H9 (cell line): Measurements from ENCODE around the gene CRISPLD2. TPM values are rescaled to one million over a fixed set of nuclear protein-coding genes. Genes with fewer than 3 reads are reported as not detected.

Source experiments
- DNase-seq: peaks from one replicate; pipeline ENCODE4 v3.0.0-alpha.2; 2017
- H2AFZ ChIP-seq: one replicate; pipeline ENCODE4 v1.6.1; 2013; ENCODE audit warnings: mild to moderate bottlenecking, low read length, control low read depth, moderate library complexity
- H2AK5ac ChIP-seq: 2 replicates; pipeline ENCODE4 v1.6.1; 2013; ENCODE audit warnings: low read length, control low read depth, mixed read lengths; ENCODE audit not compliant: insufficient read length
- H2BK120ac ChIP-seq: one replicate; pipeline ENCODE4 v1.6.1; 2013; ENCODE audit warnings: low read depth, mild to moderate bottlenecking, low read length, control low read depth, inconsistent platforms; ENCODE audit not compliant: poor library complexity, severe bottlenecking
- H2BK12ac ChIP-seq: 2 replicates; pipeline ENCODE4 v1.6.1; 2013; ENCODE audit warnings: low read length, control low read depth, mixed read lengths, low read depth; ENCODE audit not compliant: insufficient read length
- H2BK15ac ChIP-seq: 2 replicates; pipeline ENCODE4 v1.6.1; 2013; ENCODE audit warnings: low read depth, low read length, control low read depth
- H2BK20ac ChIP-seq: one replicate; pipeline ENCODE4 v1.6.1; 2013; ENCODE audit warnings: low read depth, mild to moderate bottlenecking, low read length, control low read depth, inconsistent platforms; ENCODE audit not compliant: poor library complexity, severe bottlenecking
- H2BK5ac ChIP-seq: 2 replicates; pipeline ENCODE4 v1.6.1; 2013; ENCODE audit warnings: low read length, control low read depth, mixed read lengths; ENCODE audit not compliant: insufficient read length
- H3K14ac ChIP-seq: 2 replicates; pipeline ENCODE4 v1.6.1; 2013; ENCODE audit warnings: low read length, control low read depth; ENCODE audit not compliant: insufficient read depth
- H3K18ac ChIP-seq: 2 replicates; pipeline ENCODE4 v1.6.1; 2013; ENCODE audit warnings: low read depth, mild to moderate bottlenecking, mixed read lengths, low read length, control low read depth; ENCODE audit not compliant: insufficient read length
- H3K23ac ChIP-seq: 2 replicates; pipeline ENCODE4 v1.6.1; 2013; ENCODE audit warnings: low read length, control low read depth, mixed read lengths, low read depth; ENCODE audit not compliant: insufficient read length
- H3K23me2 ChIP-seq: 2 replicates; pipeline ENCODE4 v1.6.1; 2013; ENCODE audit warnings: low read depth, mild to moderate bottlenecking, mixed read lengths, low read length, control low read depth; ENCODE audit not compliant: insufficient read length, poor library complexity, severe bottlenecking
- H3K27ac ChIP-seq: 2 replicates; pipeline ENCODE4 v1.5.1; 2013; ENCODE audit warnings: low read length, control low read depth, mixed read lengths, low read depth; ENCODE audit not compliant: insufficient read length
- H3K27me3 ChIP-seq: 2 replicates; pipeline ENCODE4 v1.6.1; 2013; ENCODE audit warnings: low read length, control low read depth, inconsistent platforms; ENCODE audit not compliant: insufficient read depth
- H3K4ac ChIP-seq: 2 replicates; pipeline ENCODE4 v1.6.1; 2013; ENCODE audit warnings: low read depth, mild to moderate bottlenecking, control low read depth, inconsistent platforms, low read length, moderate library complexity
- H3K4me1 ChIP-seq: 2 replicates; pipeline ENCODE4 v1.6.1; 2013; ENCODE audit warnings: low read length, control low read depth, inconsistent platforms; ENCODE audit not compliant: insufficient read depth
- H3K4me2 ChIP-seq: 2 replicates; pipeline ENCODE4 v1.6.1; 2013; ENCODE audit warnings: low read length, control low read depth, mixed read lengths; ENCODE audit not compliant: insufficient read length, insufficient read depth
- H3K56ac ChIP-seq: 2 replicates; pipeline ENCODE4 v1.6.1; 2013; ENCODE audit warnings: low read depth, mild to moderate bottlenecking, mixed read lengths, low read length, control low read depth; ENCODE audit not compliant: insufficient read length
- H3K79me1 ChIP-seq: 2 replicates; pipeline ENCODE4 v1.6.1; 2013; ENCODE audit warnings: low read depth, mild to moderate bottlenecking, moderate library complexity, low read length, control low read depth, inconsistent platforms; ENCODE audit not compliant: insufficient read depth, poor library complexity, severe bottlenecking
- H3K79me2 ChIP-seq: 2 replicates; pipeline ENCODE4 v1.6.1; 2013; ENCODE audit warnings: low read length, control low read depth, inconsistent platforms; ENCODE audit not compliant: insufficient read depth
- H3K9ac ChIP-seq: 2 replicates; pipeline ENCODE4 v1.6.1; 2013; ENCODE audit warnings: low read length, control low read depth, mixed read lengths; ENCODE audit not compliant: insufficient read length; ENCODE audit errors: extremely low read depth
- H3K9me3 ChIP-seq: one replicate; pipeline ENCODE4 v1.6.1; 2013; ENCODE audit warnings: low read depth, low read length, inconsistent platforms; ENCODE audit not compliant: control insufficient read depth
- H3T11ph ChIP-seq: one replicate; pipeline ENCODE4 v1.6.1; 2013; ENCODE audit warnings: mild to moderate bottlenecking, low read length, control low read depth, inconsistent platforms
- H4K20me1 ChIP-seq: one replicate; pipeline ENCODE4 v1.6.1; 2013; ENCODE audit not compliant: control insufficient read depth, insufficient read length, insufficient read depth
- H4K5ac ChIP-seq: 2 replicates; pipeline ENCODE4 v1.6.1; 2013; ENCODE audit warnings: low read depth, mild to moderate bottlenecking, mixed read lengths, low read length, control low read depth; ENCODE audit not compliant: insufficient read length
- H4K8ac ChIP-seq: replicated peaks from 2 replicates; pipeline ENCODE4 v1.6.1; 2013; ENCODE audit warnings: low read length, control low read depth, mixed read lengths, low read depth; ENCODE audit not compliant: insufficient read length
- H4K91ac ChIP-seq: 2 replicates; pipeline ENCODE4 v1.6.1; 2013; ENCODE audit warnings: low read depth, mild to moderate bottlenecking, moderate library complexity, mixed read lengths, low read length, control low read depth; ENCODE audit not compliant: insufficient read length
- H3K27ac Mint-ChIP-seq, 3 experiments: 2 replicates in 2 of 3; 3 replicates in 1 of 3; pipeline ENCODE4 v1.8.0; 2020 to 2021; ENCODE audit warnings: mixed read lengths in 3 of 3, mild to moderate bottlenecking in 1 of 3, moderate library complexity in 1 of 3
- H3K27me3 Mint-ChIP-seq: 2 replicates; pipeline ENCODE4 v1.8.0; 2021; ENCODE audit warnings: low read depth, mild to moderate bottlenecking, moderate library complexity, mixed read lengths
- H3K36me3 Mint-ChIP-seq, 3 experiments: 2 replicates in 2 of 3; 3 replicates in 1 of 3; pipeline ENCODE4 v1.8.0; 2020 to 2021; ENCODE audit warnings: low read depth in 3 of 3, mixed read lengths in 3 of 3; ENCODE audit not compliant: insufficient read depth in 1 of 3
- H3K4me1 Mint-ChIP-seq, 2 experiments: 2 replicates each; pipeline ENCODE4 v1.8.0; 2020; ENCODE audit warnings: mixed read lengths in 2 of 2
- H3K4me3 Mint-ChIP-seq, 2 experiments: 2 replicates in 1 of 2; 3 replicates in 1 of 2; pipeline ENCODE4 v1.8.0; 2020 to 2021; ENCODE audit warnings: mild to moderate bottlenecking in 2 of 2, mixed read lengths in 2 of 2, moderate library complexity in 1 of 2
- H3K9me3 Mint-ChIP-seq, 2 experiments: 2 replicates in 1 of 2; 3 replicates in 1 of 2; pipeline ENCODE4 v1.8.0; 2020; ENCODE audit warnings: mild to moderate bottlenecking in 2 of 2, mixed read lengths in 2 of 2, moderate library complexity in 1 of 2
- WGBS: extraction: QIAGEN DNeasy Blood & Tissue Kit; methylation state at CpG from one replicate; pipeline ENCODE4 v1.1.7; 2013; ENCODE audit warnings: missing lambda C conversion rate, low lambda C conversion rate, mixed read lengths; ENCODE audit not compliant: insufficient read length; ENCODE audit errors: extremely low coverage; 5-methylcytosine and 5-hydroxymethylcytosine counted together
- total RNA-seq: library from RNA; stranded (reverse); gene quantifications from 2 replicates; pipeline ENCODE4 v1.2.1, GENCODE V29; 2021
- TF ChIP-seq, protein P1 (sequence below): fragments of 200-600 bp; sonication (generic); conservative IDR thresholded peaks from 3 replicates; pipeline ENCODE4 v1.8.0; 2021; ENCODE audit warnings: antibody characterized with exemption, mild to moderate bottlenecking

CRISPLD2 gene
- total RNA-seq, 1 experiment from 2014 or later, result 2.3 TPM

DNA sequence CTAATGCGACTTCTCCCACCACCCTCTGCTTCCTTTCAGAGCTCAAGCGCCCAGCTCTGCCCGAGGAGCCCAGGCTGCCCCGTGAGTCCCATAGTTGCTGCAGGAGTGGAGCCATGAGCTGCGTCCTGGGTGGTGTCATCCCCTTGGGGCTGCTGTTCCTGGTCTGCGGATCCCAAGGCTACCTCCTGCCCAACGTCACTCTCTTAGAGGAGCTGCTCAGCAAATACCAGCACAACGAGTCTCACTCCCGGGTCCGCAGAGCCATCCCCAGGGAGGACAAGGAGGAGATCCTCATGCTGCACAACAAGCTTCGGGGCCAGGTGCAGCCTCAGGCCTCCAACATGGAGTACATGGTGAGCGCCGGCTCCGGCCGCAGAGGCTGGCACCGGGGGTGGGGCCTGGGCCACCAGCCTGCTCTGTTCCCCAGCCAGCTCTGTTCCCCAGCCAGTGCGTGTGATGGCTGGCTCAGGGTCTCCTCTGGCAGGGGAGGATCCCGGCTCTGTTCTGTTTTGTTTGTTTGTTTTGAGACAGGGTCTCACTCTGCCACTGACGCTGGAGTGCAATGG, 18.7 kb downstream of the CRISPLD2 start:
- Histone ChIP-seq H3K27ac (no peak overlapping the region), H3K56ac (no peak overlapping the region), H2BK20ac (no peak overlapping the region), H3K4me1 (peaks cover 5% of the 10 kb centered on the region; the same call in 1 of the 2 replicates), H4K91ac (peak overlapping the region; percentile 4), H4K8ac (no peak overlapping the region), H3T11ph (no peak overlapping the region), H2BK15ac (no peak overlapping the region), H2AFZ (no peak overlapping the region), H3K79me2 (no peaks in the 10 kb centered on the region), H2AK5ac (no peak overlapping the region), H3K79me1 (no peaks in the 10 kb centered on the region), H3K18ac (peak overlapping the region; percentile 73), H3K27me3 (no peaks in the 10 kb centered on the region), H4K20me1 (no peaks in the 10 kb centered on the region), H3K4me2 (no peak overlapping the region), H3K23me2 (no peaks in the 10 kb centered on the region), H4K5ac (no peak overlapping the region), H3K14ac (peak overlapping the region; percentile 16; the same call in 1 of the 2 replicates), H2BK5ac (no peak overlapping the region), H3K23ac (no peak overlapping the region), H3K4ac (peak overlapping the region; percentile 49; the same call in 1 of the 2 replicates), H3K9ac (no peak overlapping the region), H2BK12ac (no peak overlapping the region), H2BK120ac (no peak overlapping the region), H3K9me3 (no peaks in the 10 kb centered on the region)
- Mint-ChIP-seq H3K27me3 (peaks cover 50% of the 10 kb centered on the region), H3K36me3 (no peaks in the 10 kb centered on the region), H3K4me1 (peaks cover 43 to 57% of the 10 kb centered on the region in 2 experiments), H3K4me3 (no peak overlapping the region), H3K9me3 (no peaks in the 10 kb centered on the region; a peak in 1 of 5 replicates), H3K27ac (peak overlapping the region in 1 of 3 experiments; percentile 49; a peak in 1 of 7 replicates)
- TF ChIP-seq, protein P1, sequence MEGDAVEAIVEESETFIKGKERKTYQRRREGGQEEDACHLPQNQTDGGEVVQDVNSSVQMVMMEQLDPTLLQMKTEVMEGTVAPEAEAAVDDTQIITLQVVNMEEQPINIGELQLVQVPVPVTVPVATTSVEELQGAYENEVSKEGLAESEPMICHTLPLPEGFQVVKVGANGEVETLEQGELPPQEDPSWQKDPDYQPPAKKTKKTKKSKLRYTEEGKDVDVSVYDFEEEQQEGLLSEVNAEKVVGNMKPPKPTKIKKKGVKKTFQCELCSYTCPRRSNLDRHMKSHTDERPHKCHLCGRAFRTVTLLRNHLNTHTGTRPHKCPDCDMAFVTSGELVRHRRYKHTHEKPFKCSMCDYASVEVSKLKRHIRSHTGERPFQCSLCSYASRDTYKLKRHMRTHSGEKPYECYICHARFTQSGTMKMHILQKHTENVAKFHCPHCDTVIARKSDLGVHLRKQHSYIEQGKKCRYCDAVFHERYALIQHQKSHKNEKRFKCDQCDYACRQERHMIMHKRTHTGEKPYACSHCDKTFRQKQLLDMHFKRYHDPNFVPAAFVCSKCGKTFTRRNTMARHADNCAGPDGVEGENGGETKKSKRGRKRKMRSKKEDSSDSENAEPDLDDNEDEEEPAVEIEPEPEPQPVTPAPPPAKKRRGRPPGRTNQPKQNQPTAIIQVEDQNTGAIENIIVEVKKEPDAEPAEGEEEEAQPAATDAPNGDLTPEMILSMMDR, result no peak
- no peak for DNase-seq
- WGBS, result no CpG with 5 or more reads among the region's 19 CpGs
